Activated T-cell treated with anti-CD3 and anti-CD28 coated beads, Interleukin-2, amount 50 U/mL, for 24 hours (primary cell): ENCODE data around the gene EHD3.
"Not testable (repeated sequence)": the region's sequence is repeated elsewhere in the genome, so short reads cannot be mapped to it uniquely, and the experiment has no call there.

Experiments
- DNase-seq: peaks from one replicate; pipeline ENCODE4 v3.0.0-alpha.2; 2020
- H3K27ac Mint-ChIP-seq: 2 replicates; pipeline ENCODE4 v1.8.0; 2020; ENCODE audit warnings: mild to moderate bottlenecking, mixed read lengths
- H3K27me3 Mint-ChIP-seq: 2 replicates; pipeline ENCODE4 v1.8.0; 2020; ENCODE audit warnings: mixed read lengths
- H3K36me3 Mint-ChIP-seq: 2 replicates; pipeline ENCODE4 v1.8.0; 2020; ENCODE audit warnings: low read depth, mixed read lengths
- H3K4me1 Mint-ChIP-seq: 2 replicates; pipeline ENCODE4 v1.8.0; 2020; ENCODE audit warnings: low read depth, mixed read lengths
- H3K4me3 Mint-ChIP-seq: 2 replicates; pipeline ENCODE4 v1.8.0; 2020; ENCODE audit warnings: mild to moderate bottlenecking, moderate library complexity, mixed read lengths
- H3K9me3 Mint-ChIP-seq: 2 replicates; pipeline ENCODE4 v1.8.0; 2020; ENCODE audit warnings: mixed read lengths

The EHD3 gene

GRCh38 chr2:31269087-31269486 is 35.1 kb downstream of the EHD3 start:
- H3K4me1 Mint-ChIP-seq = no peaks in the 10 kb centered on the region
- H3K27me3 Mint-ChIP-seq = peaks cover 3% of the 10 kb centered on the region
- peaks cover 3% of the 10 kb centered on the region for H3K36me3 Mint-ChIP-seq
- H3K9me3 Mint-ChIP-seq = no peaks in the 10 kb centered on the region
- no peak overlapping the region for H3K4me3 Mint-ChIP-seq
- no peak overlapping the region for H3K27ac Mint-ChIP-seq
- DNase-seq = no peak

- Mint-ChIP-seq H3K36me3 (peaks cover 3% of the 10 kb centered on the region), H3K27ac (no peak overlapping the region), H3K4me3 (no peak overlapping the region), H3K27me3 (peaks cover 10% of the 10 kb centered on the region), H3K9me3 (no peaks in the 10 kb centered on the region), H3K4me1 (no peaks in the 10 kb centered on the region)
- no peak for DNase-seq
Measured at GRCh38 chr2:31270131-31270530, 36.2 kb downstream of the EHD3 start.

- no peak overlapping the region for H3K27ac Mint-ChIP-seq
- H3K4me1 Mint-ChIP-seq = no peaks in the 10 kb centered on the region
- no peaks in the 10 kb centered on the region for H3K9me3 Mint-ChIP-seq
- DNase-seq = no peak
- H3K27me3 Mint-ChIP-seq = peaks cover 12% of the 10 kb centered on the region
- peaks cover 3% of the 10 kb centered on the region for H3K36me3 Mint-ChIP-seq
- H3K4me3 Mint-ChIP-seq = no peak overlapping the region
Measured at GRCh38 chr2:31270822-31271231, 36.9 kb downstream of the EHD3 start.

- Mint-ChIP-seq H3K27ac (no peak overlapping the region), H3K4me1 (no peaks in the 10 kb centered on the region), H3K27me3 (peaks cover 16% of the 10 kb centered on the region), H3K4me3 (no peak overlapping the region), H3K9me3 (no peaks in the 10 kb centered on the region), H3K36me3 (no peaks in the 10 kb centered on the region)
- DNase-seq = no peak
Measured at GRCh38 chr2:31271851-31272267, 37.9 kb downstream of the EHD3 start.

GRCh38 chr2:31274401-31275075 is 40.6 kb downstream of the EHD3 start:
- peaks cover 17% of the 10 kb centered on the region for H3K27me3 Mint-ChIP-seq
- H3K4me1 Mint-ChIP-seq = no peaks in the 10 kb centered on the region
- no peak overlapping the region for H3K4me3 Mint-ChIP-seq
- no peaks in the 10 kb centered on the region for H3K36me3 Mint-ChIP-seq
- DNase-seq = no peak
- no peaks in the 10 kb centered on the region for H3K9me3 Mint-ChIP-seq
- no peak overlapping the region for H3K27ac Mint-ChIP-seq

- Mint-ChIP-seq H3K4me1 (no peaks in the 10 kb centered on the region), H3K4me3 (no peak overlapping the region), H3K27me3 (peaks cover 17% of the 10 kb centered on the region), H3K36me3 (no peaks in the 10 kb centered on the region), H3K27ac (no peak overlapping the region), H3K9me3 (no peaks in the 10 kb centered on the region)
- DNase-seq = no peak
Measured at GRCh38 chr2:31275976-31276375, 42.0 kb downstream of the EHD3 start.

GRCh38 chr2:31277621-31278020 is 43.7 kb downstream of the EHD3 start:
- no peak overlapping the region for H3K27ac Mint-ChIP-seq
- peaks cover 17% of the 10 kb centered on the region for H3K27me3 Mint-ChIP-seq
- no peak overlapping the region for H3K4me3 Mint-ChIP-seq
- no peaks in the 10 kb centered on the region for H3K9me3 Mint-ChIP-seq
- no peaks in the 10 kb centered on the region for H3K36me3 Mint-ChIP-seq
- no peak for DNase-seq
- no peaks in the 10 kb centered on the region for H3K4me1 Mint-ChIP-seq

GRCh38 chr2:31282634-31283033 is 48.7 kb downstream of the EHD3 start:
- Mint-ChIP-seq H3K36me3 (no peaks in the 10 kb centered on the region), H3K27me3 (no peaks in the 10 kb centered on the region), H3K9me3 (no peaks in the 10 kb centered on the region), H3K4me1 (peaks cover 5% of the 10 kb centered on the region), H3K4me3 (no peak overlapping the region), H3K27ac (no peak overlapping the region)
- DNase-seq = no peak

- not testable (repeated sequence) for H3K27me3 Mint-ChIP-seq, H3K4me3 Mint-ChIP-seq, H3K9me3 Mint-ChIP-seq, DNase-seq, H3K4me1 Mint-ChIP-seq, H3K27ac Mint-ChIP-seq, H3K36me3 Mint-ChIP-seq
Measured at GRCh38 chr2:31283193-31283919, 49.4 kb downstream of the EHD3 start.

GRCh38 chr2:31284107-31284506 is 50.2 kb downstream of the EHD3 start:
- no peak for DNase-seq
- Mint-ChIP-seq H3K9me3 (no peaks in the 10 kb centered on the region), H3K4me3 (no peak overlapping the region), H3K27me3 (no peaks in the 10 kb centered on the region), H3K36me3 (no peaks in the 10 kb centered on the region), H3K27ac (no peak overlapping the region), H3K4me1 (peaks cover 5% of the 10 kb centered on the region)

GRCh38 chr2:31286230-31286629 is 52.3 kb downstream of the EHD3 start:
- Mint-ChIP-seq H3K4me1 (peaks cover 5% of the 10 kb centered on the region), H3K4me3 (no peak overlapping the region), H3K27ac (no peak overlapping the region), H3K36me3 (no peaks in the 10 kb centered on the region), H3K9me3 (no peaks in the 10 kb centered on the region), H3K27me3 (no peaks in the 10 kb centered on the region)
- no peak for DNase-seq

GRCh38 chr2:31286961-31287550 is 53.1 kb downstream of the EHD3 start:
- H3K4me3 Mint-ChIP-seq = no peak overlapping the region
- DNase-seq = no peak
- no peaks in the 10 kb centered on the region for H3K9me3 Mint-ChIP-seq
- H3K4me1 Mint-ChIP-seq = peaks cover 5% of the 10 kb centered on the region
- H3K27me3 Mint-ChIP-seq = no peaks in the 10 kb centered on the region
- H3K27ac Mint-ChIP-seq = no peak overlapping the region
- no peaks in the 10 kb centered on the region for H3K36me3 Mint-ChIP-seq

- peaks cover 5% of the 10 kb centered on the region for H3K4me1 Mint-ChIP-seq
- no peaks in the 10 kb centered on the region for H3K36me3 Mint-ChIP-seq
- H3K9me3 Mint-ChIP-seq = no peaks in the 10 kb centered on the region
- no peak overlapping the region for H3K27ac Mint-ChIP-seq
- no peak overlapping the region for H3K4me3 Mint-ChIP-seq
- no peaks in the 10 kb centered on the region for H3K27me3 Mint-ChIP-seq
- no peak for DNase-seq
Measured at GRCh38 chr2:31287654-31288053, 53.7 kb downstream of the EHD3 start.

GRCh38 chr2:31294196-31294595 is 60.2 kb downstream of the EHD3 start:
- Mint-ChIP-seq H3K4me1 (peaks cover 8% of the 10 kb centered on the region), H3K9me3 (no peaks in the 10 kb centered on the region), H3K4me3 (no peak overlapping the region), H3K36me3 (no peaks in the 10 kb centered on the region), H3K27me3 (no peaks in the 10 kb centered on the region), H3K27ac (no peak overlapping the region)
- DNase-seq = no peak

GRCh38 chr2:31296641-31297287 is 62.8 kb downstream of the EHD3 start:
- no peak for DNase-seq
- Mint-ChIP-seq H3K27me3 (no peaks in the 10 kb centered on the region), H3K4me1 (peaks cover 8% of the 10 kb centered on the region), H3K27ac (no peak overlapping the region), H3K9me3 (no peaks in the 10 kb centered on the region), H3K36me3 (no peaks in the 10 kb centered on the region), H3K4me3 (no peak overlapping the region)
